ENCODE data around the gene POMT1. TPM values are rescaled to one million over a fixed set of nuclear protein-coding genes. Genes with fewer than 3 reads are reported as not detected.

Gene POMT1
- total and polyA plus RNA-seq, 2 donors (not counting 3 experiments of a cell fraction or from before 2014, with no cell fraction given): 44.7 to 53.9 TPM

DNA sequence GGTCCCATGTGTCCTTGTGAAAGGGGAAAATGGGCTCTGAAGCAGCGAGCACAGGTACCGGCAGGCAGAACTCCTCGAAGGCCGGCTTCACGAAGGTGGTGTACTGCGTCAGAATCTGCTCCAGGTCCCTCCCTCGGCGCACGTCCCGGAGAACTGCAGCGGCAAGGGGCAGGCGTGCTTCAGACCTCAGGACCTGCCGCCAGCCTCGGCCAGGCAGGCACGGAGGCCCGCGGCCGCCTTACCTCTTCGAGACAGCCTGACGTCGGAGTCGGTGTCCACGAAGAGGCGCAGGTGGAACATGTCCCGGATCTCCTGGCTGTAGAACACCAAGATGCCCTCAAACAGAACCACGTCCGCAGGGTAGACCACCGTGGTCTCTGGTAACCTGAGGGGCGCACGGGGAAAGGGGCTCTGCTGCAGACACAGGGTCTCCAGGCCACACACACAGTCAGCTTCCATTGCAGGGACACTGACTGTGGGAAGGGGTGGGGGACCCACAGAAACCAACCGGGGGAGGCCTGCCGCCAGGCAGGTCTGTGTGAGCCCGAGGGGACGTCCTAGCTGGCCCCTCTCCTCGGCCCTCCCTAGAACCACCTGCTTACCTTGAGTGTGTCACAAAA is 26.3 kb downstream of the POMT1 start:
- POLR2A ChIA-PET: no interaction called here
- H2AFZ ChIP-seq (ENCODE audit: low read depth, low read length): no peak overlapping the region

More for the DNA sequence above, 26.3 kb downstream of the POMT1 start:
- peaks cover 4% of the 10 kb centered on the region for H3K4me1 ChIP-seq (ENCODE audit: control insufficient read depth, extremely low read depth, insufficient read depth, low read length)
- intact Hi-C loops (cut with micrococcal nuclease): no loop called here
- H3K36me3 ChIP-seq (ENCODE audit: control insufficient read depth in 2 of 2, extremely low read depth in 1 of 2, insufficient read depth in 2 of 2, low read length in 2 of 2): peaks cover 5 to 36% of the 10 kb centered on the region in 2 experiments
- CTCF ChIA-PET: no interaction called here
- H3K4me2 ChIP-seq (ENCODE audit: insufficient read depth, low read length): no peak overlapping the region
- dilution Hi-C loops (cut with MboI; ENCODE audit: extremely low pct_ligation_motif_present, low sequenced_read_pairs): no loop called here
- H3K27me3 ChIP-seq (ENCODE audit: control insufficient read depth in 2 of 2, insufficient read depth in 2 of 2, low read length in 2 of 2): no peaks in the 10 kb centered on the region
- H3K9me3 ChIP-seq (replicated peaks; ENCODE audit: control insufficient read depth, insufficient read depth, low read length): no peaks in the 10 kb centered on the region
- H3K27ac ChIP-seq (ENCODE audit: insufficient read depth, low read depth, low read length): no peak overlapping the region
- no peak for FAIRE-seq
- BruUV-seq (replicated peaks): no TSS peak
- H3K79me2 ChIP-seq (ENCODE audit: control insufficient read depth, insufficient read depth, low read length): peaks cover 4% of the 10 kb centered on the region
- no peaks in the 10 kb centered on the region for H4K20me1 ChIP-seq (replicated peaks; ENCODE audit: control insufficient read depth, extremely low read depth, insufficient read depth, low read length)
- no peaks in the 10 kb centered on the region for H3K9me1 ChIP-seq (replicated peaks; ENCODE audit: control insufficient read depth, extremely low read depth, insufficient read depth, low read length)
- TF ChIP-seq MYC (IDR thresholded peaks at IDR 0.05; ENCODE audit: low read depth, low read length): no peak
- no peak for TF ChIP-seq EZH2 (IDR thresholded peaks at IDR 0.05; ENCODE audit: borderline replicate concordance, low read depth, low read length, severe bottlenecking)
- TF ChIP-seq, protein P1, sequence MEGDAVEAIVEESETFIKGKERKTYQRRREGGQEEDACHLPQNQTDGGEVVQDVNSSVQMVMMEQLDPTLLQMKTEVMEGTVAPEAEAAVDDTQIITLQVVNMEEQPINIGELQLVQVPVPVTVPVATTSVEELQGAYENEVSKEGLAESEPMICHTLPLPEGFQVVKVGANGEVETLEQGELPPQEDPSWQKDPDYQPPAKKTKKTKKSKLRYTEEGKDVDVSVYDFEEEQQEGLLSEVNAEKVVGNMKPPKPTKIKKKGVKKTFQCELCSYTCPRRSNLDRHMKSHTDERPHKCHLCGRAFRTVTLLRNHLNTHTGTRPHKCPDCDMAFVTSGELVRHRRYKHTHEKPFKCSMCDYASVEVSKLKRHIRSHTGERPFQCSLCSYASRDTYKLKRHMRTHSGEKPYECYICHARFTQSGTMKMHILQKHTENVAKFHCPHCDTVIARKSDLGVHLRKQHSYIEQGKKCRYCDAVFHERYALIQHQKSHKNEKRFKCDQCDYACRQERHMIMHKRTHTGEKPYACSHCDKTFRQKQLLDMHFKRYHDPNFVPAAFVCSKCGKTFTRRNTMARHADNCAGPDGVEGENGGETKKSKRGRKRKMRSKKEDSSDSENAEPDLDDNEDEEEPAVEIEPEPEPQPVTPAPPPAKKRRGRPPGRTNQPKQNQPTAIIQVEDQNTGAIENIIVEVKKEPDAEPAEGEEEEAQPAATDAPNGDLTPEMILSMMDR (IDR thresholded peaks at IDR 0.05; ENCODE audit: extremely low read depth in 1 of 2, insufficient read depth in 1 of 2, low read depth in 1 of 2, low read length in 2 of 2): no peak
- TF ChIP-seq POLR2A (IDR thresholded peaks at IDR 0.05; ENCODE audit: low read depth, low read length): no peak
- TF ChIP-seq POLR2AphosphoS5 (IDR thresholded peaks at IDR 0.05; ENCODE audit: insufficient read depth, low read depth, low read length): no peak
- TF ChIP-seq FOS (IDR thresholded peaks at IDR 0.05; ENCODE audit: borderline replicate concordance, insufficient read depth, low read length): no peak
- H3K4me3 ChIP-seq (replicated peaks in 1 of 3; ENCODE audit: insufficient read depth in 1 of 3, low read depth in 1 of 3, low read length in 3 of 3): no peak overlapping the region
- H3K9ac ChIP-seq (replicated peaks; ENCODE audit: extremely low read depth, insufficient read depth, low read length): no peak overlapping the region
- no peak for DNase-seq (ENCODE audit: low read depth, low spot score)
